K562 (cell line): Measurements from ENCODE around the gene PREX1. TPM values are rescaled to one million over a fixed set of nuclear protein-coding genes. Genes with fewer than 3 reads are reported as not detected.
A peak's percentile ranks its signal among the peaks of the same experiment; 100 is the strongest.

Experiments used
- ATAC-seq: fragments of 200-7000 bp; cut with Tn5 transposase; 3 replicates; pipeline ENCODE4 v1.9.1; 2020; ENCODE audit warnings: moderate library complexity
- BruUV-seq: library from RNA; stranded (reverse); fragments of 400-500 nt; replicated peaks from 2 replicates; lab custom pipeline; 2021; lab: Mats Ljungman, UMichigan
- CTCF ChIA-PET: fragments of 300-600 bp; formaldehyde crosslinking; extraction: SDS; loops from one replicate; lab custom pipeline; 2021; ENCODE audit warnings: low intra/inter-chr PET ratio; lab: Yijun Ruan, JAX
- POLR2A ChIA-PET: fragments of 300-600, 350-650 bp; sonication (Branson Sonifier 250); formaldehyde crosslinking; extraction: SDS; loops from one replicate; lab custom pipeline; 2021; ENCODE audit warnings: antibody characterized with exemption, inconsistent platforms; lab: Yijun Ruan, JAX
- DNase-seq, 4 experiments: peaks; one replicate each; pipeline versions ENCODE4 v3.0.0 to v3.0.0-alpha.2; 2011 to 2018; ENCODE audit warnings: low spot score in 3 of 4, mixed read lengths in 3 of 4; ENCODE audit errors: extremely low read depth in 1 of 4
- FAIRE-seq: peaks from 2 replicates; lab custom pipeline; 2011; peaks lifted over from hg19 to GRCh38; lab: Jason Lieb, UNC
- H2AFZ ChIP-seq: 2 replicates; pipeline ENCODE4 v1.6.0; 2011; ENCODE audit warnings: low read depth, low read length, control low read depth, inconsistent platforms
- H3K27ac ChIP-seq: fragments of 200-600 bp; 3 replicates; pipeline ENCODE4 v1.8.0; 2011; ENCODE audit warnings: low read depth, mild to moderate bottlenecking, control low read depth, inconsistent platforms, low read length, moderate library complexity, mixed read lengths; ENCODE audit errors: extremely low read depth
- H3K27me3 ChIP-seq, 2 experiments: fragments of 300-600 bp in 1 of 2; 2 replicates in 1 of 2; 3 replicates in 1 of 2; pipeline versions ENCODE4 v1.6.0 to v1.8.0; 2011; ENCODE audit warnings: inconsistent platforms in 2 of 2, low read length in 2 of 2, mild to moderate bottlenecking in 1 of 2, mixed read lengths in 1 of 2, moderate library complexity in 1 of 2; ENCODE audit not compliant: control insufficient read depth in 2 of 2, insufficient read depth in 2 of 2
- H3K36me3 ChIP-seq: fragments of 300-600 bp; 3 replicates; pipeline ENCODE4 v1.8.0; 2011; ENCODE audit warnings: mild to moderate bottlenecking, low read length, inconsistent platforms; ENCODE audit not compliant: control insufficient read depth, insufficient read depth
- H3K4me1 ChIP-seq, 2 experiments: fragments of 200-600 bp in 1 of 2; replicated peaks in 1 of 2; 2 replicates in 1 of 2; 3 replicates in 1 of 2; pipeline versions ENCODE4 v1.5.1 to v1.8.0; 2011; ENCODE audit warnings: inconsistent platforms in 2 of 2, low read length in 2 of 2, mild to moderate bottlenecking in 1 of 2, mixed read lengths in 1 of 2, moderate library complexity in 1 of 2; ENCODE audit not compliant: control insufficient read depth in 2 of 2, insufficient read depth in 2 of 2
- H3K4me2 ChIP-seq: 2 replicates; pipeline ENCODE4 v1.6.1; 2011; ENCODE audit warnings: low read length, control low read depth, inconsistent platforms, mixed read lengths; ENCODE audit not compliant: insufficient read depth
- H3K4me3 ChIP-seq: fragments of 200-600 bp; sonication (generic), shearing (Covaris generic); 2 replicates; pipeline ENCODE4 v1.5.1; 2016; ENCODE audit warnings: control low read depth, inconsistent platforms
- H3K79me2 ChIP-seq: fragments of 200-600 bp; 3 replicates; pipeline ENCODE4 v1.8.0; 2011; ENCODE audit warnings: low read length, inconsistent platforms; ENCODE audit not compliant: control insufficient read depth, insufficient read depth
- H3K9ac ChIP-seq, 2 experiments: 2 replicates each; pipeline versions ENCODE4 v1.6.0 to v1.6.1; 2011; ENCODE audit warnings: low read depth in 2 of 2, low read length in 2 of 2, control low read depth in 1 of 2, inconsistent platforms in 1 of 2, mild to moderate bottlenecking in 1 of 2, mixed read lengths in 1 of 2; ENCODE audit not compliant: insufficient read depth in 1 of 2
- H3K9me1 ChIP-seq: one replicate; pipeline ENCODE4 v1.6.0; 2011; ENCODE audit warnings: inconsistent platforms, mild to moderate bottlenecking, low read length, moderate library complexity; ENCODE audit not compliant: control insufficient read depth, insufficient read depth
- H3K9me3 ChIP-seq: replicated peaks from 2 replicates; pipeline ENCODE4 v1.5.1; 2011; ENCODE audit warnings: low read depth, low read length, inconsistent platforms; ENCODE audit not compliant: control insufficient read depth, insufficient read depth
- H4K20me1 ChIP-seq: replicated peaks from 2 replicates; pipeline ENCODE4 v1.6.1; 2011; ENCODE audit warnings: low read length, inconsistent platforms, mixed read lengths; ENCODE audit not compliant: control insufficient read depth, insufficient read depth
- ARNT ChIP-seq, 2 experiments: fragments of 450-650 bp; IDR thresholded peaks; 2 replicates each; pipeline ENCODE4 v1.6.1; 2016; ENCODE audit warnings: mild to moderate bottlenecking in 1 of 2
- PCBP2 ChIP-seq: fragments of 200-400 bp; formaldehyde crosslinking; IDR thresholded peaks from 2 replicates; pipeline ENCODE4 v1.6.1; 2018; ENCODE audit warnings: low read length, low read depth, mild to moderate bottlenecking, moderate library complexity; ENCODE audit not compliant: poor library complexity, severe bottlenecking
- WGBS: fragments of 100-300 bp; shearing (Covaris generic); methylation state at CpG from one replicate; pipeline ENCODE4 v1.1.6; 2016; ENCODE audit warnings: low coverage, mixed read lengths; ENCODE audit not compliant: insufficient coverage; ENCODE audit errors: missing lambda C conversion rate; 5-methylcytosine and 5-hydroxymethylcytosine counted together
- in situ Hi-C: fragments of 300-500 bp; cut with MboI; formaldehyde crosslinking; loops from 4 replicates; pipeline ENCODE4 v1.15.0; 2018; ENCODE audit warnings: inconsistent platforms, mixed read lengths
- intact Hi-C: fragments of 100-400 bp; cut with micrococcal nuclease; formaldehyde crosslinking; loops from 2 replicates; pipeline ENCODE4 v1.14.2; 2022
- polyA plus RNA-seq, 8 experiments: library from polyadenylated mRNA; depleted of rRNA in 4 of 8; stranded (reverse) in 5 of 8; unstranded in 3 of 8; fragments of >200 nt; fragmentation: Nextera tagmentation in 2 of 8; fragmentation: Illumina TruSeq in 1 of 8; extraction: Ambion mirVana in 2 of 8; extraction: Trizol in 1 of 8; gene quantifications; 2 replicates each; pipeline versions ENCODE4 v1.2.1 to v1.2.3, GENCODE V29; 2011 to 2014; ENCODE audit warnings: inconsistent platforms in 1 of 8, missing spikeins in 1 of 8
- total RNA-seq, 7 experiments: library from RNA; depleted of rRNA in 6 of 7; stranded (reverse); fragments of >200 nt in 6 of 7; fragmentation: Illumina TruSeq in 2 of 7; extraction: Trizol in 2 of 7; gene quantifications; 2 replicates each; pipeline versions ENCODE4 v1.2.1 to v1.2.3, GENCODE V29; 2011 to 2021; ENCODE audit warnings: low replicate concordance in 1 of 7
- TF ChIP-seq, protein P1 (sequence below): sonication (generic); formaldehyde crosslinking; IDR thresholded peaks from 2 replicates; pipeline ENCODE4 v1.4.0; 2020; ENCODE audit warnings: mild to moderate bottlenecking, missing genetic modification reagents
- TF ChIP-seq, protein P2 (sequence below), 3 experiments: fragments of 200-800 bp in 1 of 3; fragments of 250-450 bp in 1 of 3; fragments of 450-650 bp in 1 of 3; sonication (Bioruptor Pico) in 1 of 3; sonication (Bioruptor generic) in 1 of 3; formaldehyde crosslinking in 1 of 3; IDR thresholded peaks; 2 replicates each; pipeline versions ENCODE4 v1.6.1 to v1.8.0; 2016 to 2022; ENCODE audit warnings: mild to moderate bottlenecking in 2 of 3, missing genetic modification characterization in 2 of 3, missing compliant biosample characterization in 1 of 3, moderate library complexity in 1 of 3
- TF ChIP-seq, protein P3 (sequence below): sonication (generic); formaldehyde crosslinking; IDR thresholded peaks from 2 replicates; pipeline ENCODE4 v1.8.1; 2023; ENCODE audit warnings: mild to moderate bottlenecking, missing genetic modification reagents

PREX1 gene
- total and polyA plus RNA-seq, 9 of the 15 experiments (the other 6 are each of a cell fraction or from before 2014, with no cell fraction given), result 0.37 to 10.4 (median 4.8) TPM

DNA sequence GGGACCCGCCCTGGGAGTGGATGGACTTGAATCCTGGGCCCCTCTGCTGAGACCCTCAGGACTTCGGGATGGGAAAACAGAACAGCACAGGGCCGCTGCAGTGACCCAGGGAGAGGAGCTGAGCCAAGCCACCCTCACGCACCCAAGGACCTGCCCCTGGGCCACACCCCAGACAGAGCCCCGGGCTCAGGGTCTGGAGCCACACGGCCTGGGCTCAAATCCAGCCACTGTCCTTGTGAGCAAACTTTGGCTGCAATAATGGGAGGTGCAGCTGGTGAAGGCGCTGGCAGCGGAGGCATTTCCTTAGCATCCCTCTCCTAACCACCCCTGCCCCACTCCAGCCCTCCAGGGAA, 207.7 kb downstream of the PREX1 start:
- peak overlapping the region in 1 of 2 experiments; percentile 50; a peak in 1 of 4 replicates for H3K9ac ChIP-seq
- CTCF ChIA-PET, result interaction anchor here (0.6 to 2.3 kb wide), 7 partner anchors 207 to 1867 kb away, joined by 3 to 22 read pairs (median 6); partner anchors contain the start of gene PREX1

More for the DNA sequence above, 207.7 kb downstream of the PREX1 start:
- H3K4me3 ChIP-seq, result no peak overlapping the region
- H3K4me2 ChIP-seq, result no peak overlapping the region
- H3K9me1 ChIP-seq, result no peaks in the 10 kb centered on the region
- TF ChIP-seq ARNT (IDR thresholded peaks at IDR 0.05), result no peak
- TF ChIP-seq, protein P1, sequence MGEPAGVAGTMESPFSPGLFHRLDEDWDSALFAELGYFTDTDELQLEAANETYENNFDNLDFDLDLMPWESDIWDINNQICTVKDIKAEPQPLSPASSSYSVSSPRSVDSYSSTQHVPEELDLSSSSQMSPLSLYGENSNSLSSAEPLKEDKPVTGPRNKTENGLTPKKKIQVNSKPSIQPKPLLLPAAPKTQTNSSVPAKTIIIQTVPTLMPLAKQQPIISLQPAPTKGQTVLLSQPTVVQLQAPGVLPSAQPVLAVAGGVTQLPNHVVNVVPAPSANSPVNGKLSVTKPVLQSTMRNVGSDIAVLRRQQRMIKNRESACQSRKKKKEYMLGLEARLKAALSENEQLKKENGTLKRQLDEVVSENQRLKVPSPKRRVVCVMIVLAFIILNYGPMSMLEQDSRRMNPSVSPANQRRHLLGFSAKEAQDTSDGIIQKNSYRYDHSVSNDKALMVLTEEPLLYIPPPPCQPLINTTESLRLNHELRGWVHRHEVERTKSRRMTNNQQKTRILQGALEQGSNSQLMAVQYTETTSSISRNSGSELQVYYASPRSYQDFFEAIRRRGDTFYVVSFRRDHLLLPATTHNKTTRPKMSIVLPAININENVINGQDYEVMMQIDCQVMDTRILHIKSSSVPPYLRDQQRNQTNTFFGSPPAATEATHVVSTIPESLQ, result no peak
- TF ChIP-seq PCBP2, result no peak
- TF ChIP-seq, protein P2, sequence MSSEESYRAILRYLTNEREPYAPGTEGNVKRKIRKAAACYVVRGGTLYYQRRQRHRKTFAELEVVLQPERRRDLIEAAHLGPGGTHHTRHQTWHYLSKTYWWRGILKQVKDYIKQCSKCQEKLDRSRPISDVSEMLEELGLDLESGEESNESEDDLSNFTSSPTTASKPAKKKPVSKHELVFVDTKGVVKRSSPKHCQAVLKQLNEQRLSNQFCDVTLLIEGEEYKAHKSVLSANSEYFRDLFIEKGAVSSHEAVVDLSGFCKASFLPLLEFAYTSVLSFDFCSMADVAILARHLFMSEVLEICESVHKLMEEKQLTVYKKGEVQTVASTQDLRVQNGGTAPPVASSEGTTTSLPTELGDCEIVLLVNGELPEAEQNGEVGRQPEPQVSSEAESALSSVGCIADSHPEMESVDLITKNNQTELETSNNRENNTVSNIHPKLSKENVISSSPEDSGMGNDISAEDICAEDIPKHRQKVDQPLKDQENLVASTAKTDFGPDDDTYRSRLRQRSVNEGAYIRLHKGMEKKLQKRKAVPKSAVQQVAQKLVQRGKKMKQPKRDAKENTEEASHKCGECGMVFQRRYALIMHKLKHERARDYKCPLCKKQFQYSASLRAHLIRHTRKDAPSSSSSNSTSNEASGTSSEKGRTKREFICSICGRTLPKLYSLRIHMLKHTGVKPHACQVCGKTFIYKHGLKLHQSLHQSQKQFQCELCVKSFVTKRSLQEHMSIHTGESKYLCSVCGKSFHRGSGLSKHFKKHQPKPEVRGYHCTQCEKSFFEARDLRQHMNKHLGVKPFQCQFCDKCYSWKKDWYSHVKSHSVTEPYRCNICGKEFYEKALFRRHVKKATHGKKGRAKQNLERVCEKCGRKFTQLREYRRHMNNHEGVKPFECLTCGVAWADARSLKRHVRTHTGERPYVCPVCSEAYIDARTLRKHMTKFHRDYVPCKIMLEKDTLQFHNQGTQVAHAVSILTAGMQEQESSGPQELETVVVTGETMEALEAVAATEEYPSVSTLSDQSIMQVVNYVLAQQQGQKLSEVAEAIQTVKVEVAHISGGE (CRISPR knock-in tag; IDR thresholded peaks at IDR 0.05), result peak in 1 of 3 experiments; percentile 14; a peak in 1 of 6 replicates
- TF ChIP-seq, protein P3, sequence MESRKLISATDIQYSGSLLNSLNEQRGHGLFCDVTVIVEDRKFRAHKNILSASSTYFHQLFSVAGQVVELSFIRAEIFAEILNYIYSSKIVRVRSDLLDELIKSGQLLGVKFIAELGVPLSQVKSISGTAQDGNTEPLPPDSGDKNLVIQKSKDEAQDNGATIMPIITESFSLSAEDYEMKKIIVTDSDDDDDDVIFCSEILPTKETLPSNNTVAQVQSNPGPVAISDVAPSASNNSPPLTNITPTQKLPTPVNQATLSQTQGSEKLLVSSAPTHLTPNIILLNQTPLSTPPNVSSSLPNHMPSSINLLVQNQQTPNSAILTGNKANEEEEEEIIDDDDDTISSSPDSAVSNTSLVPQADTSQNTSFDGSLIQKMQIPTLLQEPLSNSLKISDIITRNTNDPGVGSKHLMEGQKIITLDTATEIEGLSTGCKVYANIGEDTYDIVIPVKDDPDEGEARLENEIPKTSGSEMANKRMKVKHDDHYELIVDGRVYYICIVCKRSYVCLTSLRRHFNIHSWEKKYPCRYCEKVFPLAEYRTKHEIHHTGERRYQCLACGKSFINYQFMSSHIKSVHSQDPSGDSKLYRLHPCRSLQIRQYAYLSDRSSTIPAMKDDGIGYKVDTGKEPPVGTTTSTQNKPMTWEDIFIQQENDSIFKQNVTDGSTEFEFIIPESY (CRISPR knock-in tag), result peak; percentile 24; the same call in 1 of the 2 replicates
- TF ChIP-seq, all 486 proteins: peak for 2
- FAIRE-seq, result no peak
- in situ Hi-C loops, result no loop called here
- Histone ChIP-seq H4K20me1 (0 out of 2 replicates have a peak, but pooled peaks cover 3% of the 10 kb centered on the region), H3K27me3 (peaks cover 0 to 31% of the 10 kb centered on the region in 2 experiments; a peak in 3 of 5 replicates), H3K36me3 (no peaks in the 10 kb centered on the region), H3K27ac (no peak overlapping the region), H3K79me2 (no peaks in the 10 kb centered on the region), H3K4me1 (peaks cover 9 to 18% of the 10 kb centered on the region in 2 experiments; a peak in 4 of 5 replicates), H3K9me3 (no peaks in the 10 kb centered on the region), H2AFZ (no peak overlapping the region)
- POLR2A ChIA-PET, result interaction anchor here (0.5 to 0.8 kb wide), 2 partner anchors 861 to 1424 kb away, joined by 3 read pairs; no protein-coding TSS in a partner anchor
- intact Hi-C loops, result loop anchor here (2.0 to 5.0 kb wide), 3 partner anchors 895 to 958 kb away; no protein-coding TSS in a partner anchor
- DNase-seq, result no peak
- BruUV-seq, result no TSS peak
- WGBS, result 21% methylated on average over 6 of the region's 8 CpGs
- ATAC-seq, result no peak
